ENCODE data around the gene NOM1.

DNA sequence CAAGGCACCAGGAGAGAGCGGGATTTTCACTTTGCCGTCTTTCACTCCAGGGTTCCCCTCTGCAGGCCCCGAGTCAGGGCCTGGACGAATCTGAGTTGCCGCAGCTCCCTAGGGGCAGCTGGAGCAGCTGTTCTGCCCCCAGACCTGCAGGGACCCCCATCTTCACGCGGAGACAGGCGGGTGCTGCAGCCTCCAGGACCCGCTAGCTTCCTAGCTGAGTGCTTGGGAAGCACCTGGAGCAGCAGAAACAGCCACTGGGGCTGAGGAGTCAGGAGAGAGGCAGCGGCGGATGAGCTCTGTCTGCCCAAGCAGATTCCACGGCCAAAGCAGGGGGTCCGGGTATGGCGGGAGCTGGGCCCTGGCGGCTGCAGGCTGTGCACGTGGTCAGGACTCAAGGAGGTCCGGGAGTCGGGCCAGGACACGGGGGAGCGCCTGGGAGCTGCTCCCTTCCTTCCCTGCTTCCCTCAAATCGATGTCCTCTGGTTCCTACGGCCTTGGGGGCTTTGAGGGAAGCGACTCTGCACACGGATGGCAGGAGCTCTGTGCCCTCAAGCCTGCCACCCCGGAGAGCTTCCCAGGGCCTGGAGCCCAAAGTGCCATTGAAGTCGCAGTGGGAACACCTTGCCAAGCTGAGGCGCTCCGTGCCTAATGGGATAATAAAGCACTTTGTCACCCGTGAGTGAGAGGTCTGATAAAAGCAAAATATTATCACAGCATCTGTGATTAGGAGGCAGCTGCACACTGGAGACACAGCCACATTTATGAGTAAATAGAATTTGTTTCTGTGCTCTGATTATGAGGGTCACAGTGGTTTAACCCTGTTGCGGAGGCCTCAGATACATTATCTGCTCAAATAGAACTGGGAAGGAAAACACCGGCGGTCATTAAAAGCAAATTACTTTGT is 43.8 kb downstream of the NOM1 start:
- TF ChIP-seq, protein P1, sequence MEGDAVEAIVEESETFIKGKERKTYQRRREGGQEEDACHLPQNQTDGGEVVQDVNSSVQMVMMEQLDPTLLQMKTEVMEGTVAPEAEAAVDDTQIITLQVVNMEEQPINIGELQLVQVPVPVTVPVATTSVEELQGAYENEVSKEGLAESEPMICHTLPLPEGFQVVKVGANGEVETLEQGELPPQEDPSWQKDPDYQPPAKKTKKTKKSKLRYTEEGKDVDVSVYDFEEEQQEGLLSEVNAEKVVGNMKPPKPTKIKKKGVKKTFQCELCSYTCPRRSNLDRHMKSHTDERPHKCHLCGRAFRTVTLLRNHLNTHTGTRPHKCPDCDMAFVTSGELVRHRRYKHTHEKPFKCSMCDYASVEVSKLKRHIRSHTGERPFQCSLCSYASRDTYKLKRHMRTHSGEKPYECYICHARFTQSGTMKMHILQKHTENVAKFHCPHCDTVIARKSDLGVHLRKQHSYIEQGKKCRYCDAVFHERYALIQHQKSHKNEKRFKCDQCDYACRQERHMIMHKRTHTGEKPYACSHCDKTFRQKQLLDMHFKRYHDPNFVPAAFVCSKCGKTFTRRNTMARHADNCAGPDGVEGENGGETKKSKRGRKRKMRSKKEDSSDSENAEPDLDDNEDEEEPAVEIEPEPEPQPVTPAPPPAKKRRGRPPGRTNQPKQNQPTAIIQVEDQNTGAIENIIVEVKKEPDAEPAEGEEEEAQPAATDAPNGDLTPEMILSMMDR (IDR thresholded peaks at IDR 0.05; ENCODE audit: low read depth, low read length): no peak
- no peak for TF ChIP-seq EZH2phosphoT487 (IDR thresholded peaks at IDR 0.05; ENCODE audit: low read depth)
